BLaER1 treated with 17β-estradiol and CSF1 and Interleukin-3, amounts not matched to agents 10 nM and 100 nM (cell line): ENCODE results near the gene CLEC17A.
"Not testable (repeated sequence)": the region's sequence is repeated elsewhere in the genome, so short reads cannot be mapped to it uniquely, and the experiment has no call there.

Experiments
- H3K27ac ChIP-seq, 11 experiments: shearing (Covaris generic); formaldehyde crosslinking; 2 replicates each; pipeline ENCODE4 v1.8.1; 2022
- H3K27me3 ChIP-seq, 11 experiments: shearing (Covaris generic); formaldehyde crosslinking; 2 replicates each; pipeline ENCODE4 v1.8.1; 2022
- H3K36me3 ChIP-seq, 11 experiments: shearing (Covaris generic); formaldehyde crosslinking; 2 replicates each; pipeline ENCODE4 v1.8.1; 2022
- H3K4me1 ChIP-seq, 10 experiments: shearing (Covaris generic); formaldehyde crosslinking; 2 replicates each; pipeline ENCODE4 v1.8.1; 2022
- H3K4me2 ChIP-seq, 11 experiments: shearing (Covaris generic); formaldehyde crosslinking; 2 replicates each; pipeline ENCODE4 v1.8.1; 2022
- H3K4me3 ChIP-seq, 10 experiments: shearing (Covaris generic); formaldehyde crosslinking; 2 replicates each; pipeline ENCODE4 v1.8.1; 2022
- H3K9ac ChIP-seq, 11 experiments: shearing (Covaris generic); formaldehyde crosslinking; 2 replicates each; pipeline ENCODE4 v1.8.1; 2022
- H3K9me3 ChIP-seq, 11 experiments: shearing (Covaris generic); formaldehyde crosslinking; replicated peaks in 1 of 11; 2 replicates each; pipeline ENCODE4 v1.8.1; 2022
- H4K20me1 ChIP-seq, 11 experiments: shearing (Covaris generic); formaldehyde crosslinking; 2 replicates each; pipeline ENCODE4 v1.8.1; 2022
- Cebpa-rat ChIP-seq, 11 experiments: shearing (Covaris generic); IDR thresholded peaks; 2 replicates each; pipeline ENCODE4 v1.8.1; 2022

Gene CLEC17A

DNA sequence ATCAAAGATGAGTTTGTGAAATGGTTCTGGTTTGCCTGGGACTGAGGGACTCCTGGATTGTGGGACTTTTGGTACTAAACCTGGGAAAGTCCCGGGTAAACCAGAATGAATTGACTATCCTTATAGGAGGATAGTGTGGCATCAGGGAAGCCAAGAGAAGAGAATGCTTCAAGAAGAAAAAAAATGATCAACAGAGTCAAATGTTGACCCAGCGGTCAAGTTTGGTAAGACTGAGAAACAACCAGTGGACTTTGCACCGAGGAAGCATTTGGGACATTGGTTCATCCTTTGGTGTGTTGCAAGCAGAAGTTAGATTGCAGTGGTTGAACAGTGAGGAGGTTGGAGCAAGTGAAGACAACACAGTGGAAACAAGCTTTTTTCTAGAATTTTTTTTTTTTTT is 33.5 kb downstream of the CLEC17A start:
- peak overlapping the region in 9 of 11 experiments; percentile 23 to 85 (median 80); a peak in 15 of 22 replicates for H3K4me2 ChIP-seq
- H3K4me1 ChIP-seq: peaks cover 27 to 60% (median 56%) of the 10 kb centered on the region in 10 experiments
- H3K9me3 ChIP-seq: peaks cover 16 to 34% (median 21%) of the 10 kb centered on the region in 11 experiments
- H3K36me3 ChIP-seq: peaks cover 0 to 21% (median 0%) of the 10 kb centered on the region in 11 experiments; a peak in 5 of 22 replicates
- H4K20me1 ChIP-seq: no peaks in the 10 kb centered on the region
- no peak overlapping the region; a peak in 2 of 22 replicates for H3K9ac ChIP-seq
- H3K27ac ChIP-seq: peak overlapping the region in 9 of 11 experiments; percentile 32 to 93 (median 87); a peak in 15 of 22 replicates
- H3K4me3 ChIP-seq: no peak overlapping the region
- TF ChIP-seq Cebpa-rat (IDR thresholded peaks at IDR 0.05): peak in 4 of 11 experiments; percentile 9 to 39 (median 20); a peak in 2 of 22 replicates
- H3K27me3 ChIP-seq: no peaks in the 10 kb centered on the region

DNA sequence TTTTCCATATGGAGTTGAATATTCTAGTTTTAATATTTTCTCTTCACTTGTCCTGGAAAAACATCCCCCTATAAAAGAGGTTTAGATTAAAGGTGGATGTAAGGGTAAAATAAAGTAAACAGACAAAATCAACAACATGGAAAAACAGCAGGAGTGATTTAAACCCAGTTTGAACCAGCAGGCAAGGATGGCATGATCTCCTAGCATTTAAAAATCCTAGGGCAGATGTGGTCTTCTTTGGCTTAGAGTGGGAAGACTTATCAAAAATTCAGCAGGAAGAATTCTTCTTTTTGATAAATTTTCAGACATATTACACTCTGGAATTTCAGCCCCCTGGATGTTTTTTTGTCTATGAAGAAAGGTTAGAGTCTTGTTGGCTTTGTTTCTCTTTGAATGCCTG is 36.5 kb downstream of the CLEC17A start:
- peaks cover 16 to 34% (median 21%) of the 10 kb centered on the region in 11 experiments for H3K9me3 ChIP-seq
- no peak overlapping the region for H3K27ac ChIP-seq
- peaks cover 6 to 31% (median 26%) of the 10 kb centered on the region in 10 experiments for H3K4me1 ChIP-seq
- H3K36me3 ChIP-seq: peaks cover 0 to 21% (median 0%) of the 10 kb centered on the region in 11 experiments; a peak in 5 of 22 replicates
- no peak overlapping the region for H3K4me3 ChIP-seq
- H3K27me3 ChIP-seq: no peaks in the 10 kb centered on the region
- TF ChIP-seq Cebpa-rat (IDR thresholded peaks at IDR 0.05): no peak
- H3K4me2 ChIP-seq: no peak overlapping the region
- H4K20me1 ChIP-seq: no peaks in the 10 kb centered on the region
- H3K9ac ChIP-seq: no peak overlapping the region

DNA sequence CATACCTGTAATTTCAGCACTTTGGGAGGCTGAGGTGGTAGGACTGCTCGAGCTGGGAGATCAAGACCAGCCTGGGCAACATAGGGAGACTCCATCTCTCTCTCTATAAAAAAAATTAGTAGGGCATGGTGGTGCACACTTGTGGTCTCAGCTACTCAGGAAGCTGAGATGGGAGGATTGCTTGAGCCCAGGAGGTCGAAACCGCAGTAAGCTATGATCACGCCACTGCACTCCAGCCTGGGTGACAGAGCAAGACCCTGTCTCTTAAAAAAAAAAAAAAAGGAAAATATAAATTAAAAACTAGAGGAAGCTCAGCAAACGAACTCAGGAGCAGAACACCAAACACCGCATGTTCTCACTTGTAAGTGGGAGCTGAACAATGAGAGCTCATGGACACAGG is 41.6 kb downstream of the CLEC17A start:
- H3K9ac ChIP-seq: not testable (repeated sequence)

DNA sequence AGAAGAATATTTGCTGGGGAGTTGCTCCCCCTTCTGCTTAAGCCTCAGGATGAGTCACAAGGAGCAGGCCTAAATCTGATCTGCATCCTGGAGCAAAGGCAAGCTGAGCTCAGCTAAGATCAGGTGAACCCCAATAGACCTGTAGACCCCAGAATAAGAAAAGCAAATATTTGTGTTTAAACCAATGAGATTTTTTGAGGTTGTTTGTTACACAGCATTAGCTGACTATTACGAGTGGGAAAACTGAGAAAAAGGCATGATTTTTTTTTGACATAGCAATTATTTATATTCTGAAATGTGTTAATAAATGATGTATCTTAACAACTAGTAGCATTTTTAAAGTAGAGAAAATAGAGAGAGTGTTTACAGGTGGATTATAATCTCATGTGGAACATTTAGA is 46.7 kb downstream of the CLEC17A start:
- Histone ChIP-seq H3K27ac (no peak overlapping the region), H3K9ac (no peak overlapping the region), H3K4me2 (no peak overlapping the region), H3K4me3 (no peak overlapping the region), H4K20me1 (no peaks in the 10 kb centered on the region), H3K9me3 (peaks cover 0 to 28% (median 14%) of the 10 kb centered on the region in 11 experiments; a peak in 19 of 22 replicates), H3K4me1 (peaks cover 0 to 2% (median 0%) of the 10 kb centered on the region in 10 experiments; a peak in 3 of 20 replicates), H3K36me3 (peaks cover 0 to 25% (median 0%) of the 10 kb centered on the region in 11 experiments; a peak in 9 of 22 replicates), H3K27me3 (no peaks in the 10 kb centered on the region)
- TF ChIP-seq Cebpa-rat (IDR thresholded peaks at IDR 0.05): no peak

More for the DNA sequence above, 41.6 kb downstream of the CLEC17A start:
- not testable (repeated sequence) for H3K4me1 ChIP-seq, H3K27ac ChIP-seq, H3K4me2 ChIP-seq, H3K27me3 ChIP-seq, H4K20me1 ChIP-seq, H3K4me3 ChIP-seq
- Histone ChIP-seq H3K9me3 (peaks cover 7 to 19% (median 13%) of the 10 kb centered on the region in 11 experiments), H3K36me3 (peaks cover 0 to 25% (median 0%) of the 10 kb centered on the region in 11 experiments; a peak in 8 of 22 replicates)

GRCh38 chr19:14632286-14632685 is 49.4 kb downstream of the CLEC17A start:
- Histone ChIP-seq H3K36me3 (peaks cover 0 to 14% (median 0%) of the 10 kb centered on the region in 11 experiments; a peak in 8 of 22 replicates), H3K4me1 (peaks cover 9 to 30% (median 24%) of the 10 kb centered on the region in 10 experiments), H3K4me2 (no peak overlapping the region), H3K9ac (no peak overlapping the region), H3K4me3 (no peak overlapping the region), H3K9me3 (peaks cover under 1 to 22% (median 15%) of the 10 kb centered on the region in 11 experiments; a peak in 20 of 22 replicates), H3K27ac (no peak overlapping the region), H3K27me3 (no peaks in the 10 kb centered on the region), H4K20me1 (no peaks in the 10 kb centered on the region)
- TF ChIP-seq Cebpa-rat (IDR thresholded peaks at IDR 0.05): no peak

DNA sequence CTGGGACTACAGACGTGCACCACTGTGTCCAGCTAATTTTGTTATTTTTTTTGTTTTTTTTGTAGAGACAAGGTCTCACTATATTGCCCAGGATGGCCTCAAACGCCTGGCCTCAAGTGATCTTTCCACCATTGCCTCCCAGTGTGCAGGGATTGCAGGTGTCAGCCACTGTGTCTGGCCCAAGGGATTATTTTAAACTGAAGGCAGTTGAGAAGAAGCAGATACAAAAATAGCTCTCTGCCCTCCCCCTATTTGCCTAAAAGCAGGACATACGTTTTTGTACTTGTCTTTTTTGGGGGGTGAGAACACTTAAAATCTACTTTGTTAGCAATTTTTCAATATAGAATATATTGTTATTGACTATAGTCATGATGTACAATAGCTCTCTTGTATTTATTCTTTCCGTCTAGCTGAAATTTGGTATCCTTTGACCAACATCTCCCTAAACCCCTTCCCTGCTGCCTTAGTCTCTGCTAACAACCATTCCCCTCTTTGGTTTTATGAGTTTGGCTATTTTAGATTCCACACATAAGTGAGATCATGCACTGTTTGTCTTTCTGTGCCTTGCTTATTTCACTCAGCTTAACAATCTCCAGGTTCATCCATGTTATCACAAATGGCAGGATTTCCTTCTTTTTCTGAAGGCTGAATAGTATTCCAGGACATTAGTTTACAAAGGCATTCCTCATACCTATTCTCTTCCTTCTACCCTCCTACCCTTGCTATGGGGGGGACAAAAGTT is 56.8 kb downstream of the CLEC17A start:
- peaks cover 0 to 40% (median 0%) of the 10 kb centered on the region in 11 experiments; a peak in 8 of 22 replicates for H3K36me3 ChIP-seq
- no peak overlapping the region for H3K9ac ChIP-seq
- TF ChIP-seq Cebpa-rat (IDR thresholded peaks at IDR 0.05): no peak
- H3K4me1 ChIP-seq: peaks cover 10 to 45% (median 35%) of the 10 kb centered on the region in 10 experiments
- peaks cover 39 to 65% (median 54%) of the 10 kb centered on the region in 11 experiments for H3K9me3 ChIP-seq
- no peaks in the 10 kb centered on the region for H3K27me3 ChIP-seq
- no peak overlapping the region; a peak in 1 of 22 replicates for H3K27ac ChIP-seq
- no peaks in the 10 kb centered on the region for H4K20me1 ChIP-seq
- peak overlapping the region in 8 of 11 experiments; percentile 30 to 78 (median 63); a peak in 14 of 22 replicates for H3K4me2 ChIP-seq
- no peak overlapping the region for H3K4me3 ChIP-seq

DNA sequence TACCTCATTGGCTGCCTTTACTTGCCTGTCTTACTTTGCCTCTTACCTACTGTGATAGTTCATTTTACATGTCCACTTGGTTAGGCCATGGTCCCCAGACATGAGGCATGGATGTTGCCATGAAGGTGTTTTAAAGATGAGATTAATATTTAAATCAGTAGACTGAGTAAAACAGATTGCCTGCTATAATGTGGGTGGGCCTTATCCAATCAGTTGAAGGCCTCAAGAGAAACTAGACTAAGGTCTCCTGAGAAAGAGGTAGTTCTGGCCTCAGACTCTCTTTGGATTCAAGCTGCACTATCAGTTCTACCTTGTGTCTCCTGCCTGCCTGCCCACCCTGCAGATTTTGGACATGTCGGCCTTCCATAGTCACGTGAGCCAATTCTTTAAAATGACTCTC is 65.6 kb downstream of the CLEC17A start:
- no peak overlapping the region for H3K9ac ChIP-seq
- H3K4me1 ChIP-seq: peaks cover 0 to 4% (median 0%) of the 10 kb centered on the region in 10 experiments; a peak in 3 of 20 replicates
- no peaks in the 10 kb centered on the region for H3K27me3 ChIP-seq
- peaks cover 0 to 21% (median 0%) of the 10 kb centered on the region in 11 experiments; a peak in 8 of 22 replicates for H3K36me3 ChIP-seq
- peaks cover 3 to 41% (median 18%) of the 10 kb centered on the region in 11 experiments for H3K9me3 ChIP-seq
- no peaks in the 10 kb centered on the region for H4K20me1 ChIP-seq
- no peak overlapping the region for H3K4me3 ChIP-seq
- no peak overlapping the region for H3K27ac ChIP-seq
- no peak overlapping the region for H3K4me2 ChIP-seq
- TF ChIP-seq Cebpa-rat (IDR thresholded peaks at IDR 0.05): no peak

DNA sequence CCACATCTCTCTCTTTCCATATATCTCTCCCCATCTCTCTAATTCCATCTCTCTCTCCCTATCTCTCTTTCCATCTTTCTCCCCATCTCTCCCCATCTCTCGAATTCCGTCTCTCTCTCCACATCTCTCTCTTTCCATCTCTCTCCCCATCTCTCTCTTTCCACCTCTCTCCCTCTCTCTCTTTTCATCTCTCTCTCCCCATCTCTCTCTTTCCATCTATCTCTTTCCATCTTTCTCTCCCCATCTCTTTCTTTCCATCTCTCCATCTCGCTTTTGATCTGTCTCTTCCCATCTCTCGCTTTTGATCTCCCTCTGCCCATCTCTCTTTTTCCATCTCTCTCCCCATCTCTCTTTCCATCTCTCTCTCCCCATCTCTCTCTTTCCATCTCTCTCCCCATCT is 66.1 kb downstream of the CLEC17A start:
- Histone ChIP-seq H3K4me2 (no peak overlapping the region), H3K9ac (no peak overlapping the region), H3K4me1 (peaks cover 0 to 4% (median 0%) of the 10 kb centered on the region in 10 experiments; a peak in 3 of 20 replicates), H3K36me3 (peaks cover 0 to 19% (median 0%) of the 10 kb centered on the region in 11 experiments; a peak in 5 of 22 replicates), H3K27me3 (no peaks in the 10 kb centered on the region), H3K27ac (no peak overlapping the region), H4K20me1 (no peaks in the 10 kb centered on the region), H3K4me3 (no peak overlapping the region), H3K9me3 (peaks cover 0 to 36% (median 13%) of the 10 kb centered on the region in 11 experiments; a peak in 21 of 22 replicates)
- TF ChIP-seq Cebpa-rat (IDR thresholded peaks at IDR 0.05): no peak

GRCh38 chr19:14650161-14650560 is 67.3 kb downstream of the CLEC17A start:
- H3K4me3 ChIP-seq: no peak overlapping the region
- no peak overlapping the region for H3K9ac ChIP-seq
- peaks cover 0 to 28% (median 5%) of the 10 kb centered on the region in 11 experiments; a peak in 14 of 22 replicates for H3K9me3 ChIP-seq
- no peak for TF ChIP-seq Cebpa-rat (IDR thresholded peaks at IDR 0.05)
- no peaks in the 10 kb centered on the region for H4K20me1 ChIP-seq
- no peaks in the 10 kb centered on the region for H3K27me3 ChIP-seq
- peaks cover 0 to 4% (median 0%) of the 10 kb centered on the region in 10 experiments; a peak in 6 of 20 replicates for H3K4me1 ChIP-seq
- H3K27ac ChIP-seq: no peak overlapping the region
- H3K4me2 ChIP-seq: no peak overlapping the region
- H3K36me3 ChIP-seq: peaks cover 0 to 12% (median 0%) of the 10 kb centered on the region in 11 experiments; a peak in 2 of 22 replicates
